Measurements from ENCODE around the gene MLST8. TPM values are rescaled to one million over a fixed set of nuclear protein-coding genes. Genes with fewer than 3 reads are reported as not detected.

Gene MLST8
- total RNA-seq, 1 experiment from 2014 or later = 58.7 TPM

DNA sequence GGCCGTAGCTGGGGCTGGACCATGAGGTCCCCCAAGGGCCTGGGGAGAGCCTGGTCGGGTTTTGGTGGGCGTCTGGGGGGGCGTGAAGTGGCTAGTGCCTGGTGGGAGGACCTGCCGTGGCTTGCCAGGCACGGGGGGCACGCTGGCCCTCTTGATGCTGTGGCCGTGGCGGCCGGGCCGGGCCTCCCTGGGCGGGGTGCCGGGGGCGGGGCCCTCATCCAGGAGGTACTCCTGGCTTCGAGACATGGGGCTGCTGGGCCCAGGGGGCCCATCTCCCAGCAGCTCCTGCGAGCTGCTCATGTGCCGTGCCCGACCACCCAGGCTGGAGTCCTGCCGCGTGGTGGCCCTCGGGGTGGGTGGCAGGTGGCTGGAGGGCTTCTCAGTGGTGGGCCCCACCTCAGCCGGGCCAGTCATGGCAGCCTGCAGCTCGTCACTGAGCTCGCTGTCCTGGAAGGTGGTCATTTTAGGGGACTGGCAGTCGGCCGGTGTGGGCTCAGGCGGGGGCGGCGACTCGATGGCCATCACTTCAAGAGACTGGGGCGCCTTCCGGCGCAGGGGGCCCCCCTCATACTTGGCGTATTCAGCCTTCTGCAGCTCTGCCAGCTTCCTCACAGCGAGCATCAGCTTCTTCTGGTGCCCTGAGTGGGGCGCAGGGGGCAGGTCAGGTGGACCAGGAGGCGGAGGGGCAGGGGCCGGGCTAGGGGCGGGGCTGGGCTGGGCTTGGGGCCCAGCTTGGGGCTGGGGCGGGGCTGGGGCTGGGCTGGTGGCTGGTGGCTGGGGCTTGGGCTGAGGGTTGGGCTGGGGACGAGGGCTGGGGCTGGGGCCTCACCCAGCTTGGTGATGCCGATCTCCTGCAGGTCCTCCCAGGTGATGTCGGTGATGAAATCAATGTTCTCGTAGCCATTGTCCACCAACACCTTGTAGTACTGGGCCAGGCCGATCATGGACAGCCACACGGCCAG is 24.0 kb upstream of the MLST8 start:
- RAD21 ChIA-PET (ENCODE audit: low non-redundant PET in 1 of 2, low total read pairs in 2 of 2, uncharacterized antibody in 2 of 2, unreplicated experiment in 2 of 2) = no interaction called here
- BruUV-seq (replicated peaks) = no TSS peak
- H3K9me3 ChIP-seq (ENCODE audit: control insufficient read depth in 1 of 2, insufficient read depth in 1 of 2, low read depth in 1 of 2, low read length in 2 of 2) = no peaks in the 10 kb centered on the region
- H3K27me3 ChIP-seq (ENCODE audit: insufficient read depth, low read length) = no peaks in the 10 kb centered on the region
- H3K4me2 ChIP-seq (ENCODE audit: low read length) = no peak overlapping the region
- no peak overlapping the region for H2AFZ ChIP-seq (ENCODE audit: low read depth, low read length, poor library complexity, severe bottlenecking)
- H3K27ac ChIP-seq (ENCODE audit: low read depth, low read length) = no peak overlapping the region
- no peaks in the 10 kb centered on the region for H3K9me2 ChIP-seq (ENCODE audit: insufficient read depth)
- TF ChIP-seq SIN3A (IDR thresholded peaks at IDR 0.05; ENCODE audit: low read depth) (no peak), ZFX (IDR thresholded peaks at IDR 0.05) (no peak), CEBPB (IDR thresholded peaks at IDR 0.05; ENCODE audit: low read depth) (no peak), SRF (IDR thresholded peaks at IDR 0.05; ENCODE audit: low read depth) (no peak), EZH2phosphoT487 (IDR thresholded peaks at IDR 0.05; ENCODE audit: borderline replicate concordance) (no peak), RAD21 (IDR thresholded peaks at IDR 0.05; ENCODE audit: low read depth) (no peak), FOSL1 (IDR thresholded peaks at IDR 0.05; ENCODE audit: low read depth) (no peak), CBX3 (IDR thresholded peaks at IDR 0.05; ENCODE audit: low read depth) (no peak)
- TF ChIP-seq, protein P1, sequence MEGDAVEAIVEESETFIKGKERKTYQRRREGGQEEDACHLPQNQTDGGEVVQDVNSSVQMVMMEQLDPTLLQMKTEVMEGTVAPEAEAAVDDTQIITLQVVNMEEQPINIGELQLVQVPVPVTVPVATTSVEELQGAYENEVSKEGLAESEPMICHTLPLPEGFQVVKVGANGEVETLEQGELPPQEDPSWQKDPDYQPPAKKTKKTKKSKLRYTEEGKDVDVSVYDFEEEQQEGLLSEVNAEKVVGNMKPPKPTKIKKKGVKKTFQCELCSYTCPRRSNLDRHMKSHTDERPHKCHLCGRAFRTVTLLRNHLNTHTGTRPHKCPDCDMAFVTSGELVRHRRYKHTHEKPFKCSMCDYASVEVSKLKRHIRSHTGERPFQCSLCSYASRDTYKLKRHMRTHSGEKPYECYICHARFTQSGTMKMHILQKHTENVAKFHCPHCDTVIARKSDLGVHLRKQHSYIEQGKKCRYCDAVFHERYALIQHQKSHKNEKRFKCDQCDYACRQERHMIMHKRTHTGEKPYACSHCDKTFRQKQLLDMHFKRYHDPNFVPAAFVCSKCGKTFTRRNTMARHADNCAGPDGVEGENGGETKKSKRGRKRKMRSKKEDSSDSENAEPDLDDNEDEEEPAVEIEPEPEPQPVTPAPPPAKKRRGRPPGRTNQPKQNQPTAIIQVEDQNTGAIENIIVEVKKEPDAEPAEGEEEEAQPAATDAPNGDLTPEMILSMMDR (IDR thresholded peaks at IDR 0.05 in 2 of 3, conservative IDR thresholded peaks at IDR 0.05 in 1 of 3; ENCODE audit: borderline replicate concordance in 1 of 3, insufficient read depth in 1 of 3, low read depth in 2 of 3, low read length in 2 of 3) = no peak
- TF ChIP-seq, protein P2, sequence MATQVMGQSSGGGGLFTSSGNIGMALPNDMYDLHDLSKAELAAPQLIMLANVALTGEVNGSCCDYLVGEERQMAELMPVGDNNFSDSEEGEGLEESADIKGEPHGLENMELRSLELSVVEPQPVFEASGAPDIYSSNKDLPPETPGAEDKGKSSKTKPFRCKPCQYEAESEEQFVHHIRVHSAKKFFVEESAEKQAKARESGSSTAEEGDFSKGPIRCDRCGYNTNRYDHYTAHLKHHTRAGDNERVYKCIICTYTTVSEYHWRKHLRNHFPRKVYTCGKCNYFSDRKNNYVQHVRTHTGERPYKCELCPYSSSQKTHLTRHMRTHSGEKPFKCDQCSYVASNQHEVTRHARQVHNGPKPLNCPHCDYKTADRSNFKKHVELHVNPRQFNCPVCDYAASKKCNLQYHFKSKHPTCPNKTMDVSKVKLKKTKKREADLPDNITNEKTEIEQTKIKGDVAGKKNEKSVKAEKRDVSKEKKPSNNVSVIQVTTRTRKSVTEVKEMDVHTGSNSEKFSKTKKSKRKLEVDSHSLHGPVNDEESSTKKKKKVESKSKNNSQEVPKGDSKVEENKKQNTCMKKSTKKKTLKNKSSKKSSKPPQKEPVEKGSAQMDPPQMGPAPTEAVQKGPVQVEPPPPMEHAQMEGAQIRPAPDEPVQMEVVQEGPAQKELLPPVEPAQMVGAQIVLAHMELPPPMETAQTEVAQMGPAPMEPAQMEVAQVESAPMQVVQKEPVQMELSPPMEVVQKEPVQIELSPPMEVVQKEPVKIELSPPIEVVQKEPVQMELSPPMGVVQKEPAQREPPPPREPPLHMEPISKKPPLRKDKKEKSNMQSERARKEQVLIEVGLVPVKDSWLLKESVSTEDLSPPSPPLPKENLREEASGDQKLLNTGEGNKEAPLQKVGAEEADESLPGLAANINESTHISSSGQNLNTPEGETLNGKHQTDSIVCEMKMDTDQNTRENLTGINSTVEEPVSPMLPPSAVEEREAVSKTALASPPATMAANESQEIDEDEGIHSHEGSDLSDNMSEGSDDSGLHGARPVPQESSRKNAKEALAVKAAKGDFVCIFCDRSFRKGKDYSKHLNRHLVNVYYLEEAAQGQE (IDR thresholded peaks at IDR 0.05; ENCODE audit: low read depth) = no peak
- TF ChIP-seq, protein P3, sequence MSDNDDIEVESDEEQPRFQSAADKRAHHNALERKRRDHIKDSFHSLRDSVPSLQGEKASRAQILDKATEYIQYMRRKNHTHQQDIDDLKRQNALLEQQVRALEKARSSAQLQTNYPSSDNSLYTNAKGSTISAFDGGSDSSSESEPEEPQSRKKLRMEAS (IDR thresholded peaks at IDR 0.05) = no peak
- H3K9ac ChIP-seq (ENCODE audit: low read length) = no peak overlapping the region
- POLR2A ChIA-PET = interaction anchor here (1.3 kb wide), 1 partner anchor 34 kb away, joined by 4 read pairs; the partner anchor contains the start of gene PGP
- CTCF ChIA-PET = no interaction called here
- peaks cover 0 to 5% of the 10 kb centered on the region in 2 experiments; a peak in 1 of 4 replicates for H3K4me1 ChIP-seq (ENCODE audit: control insufficient read depth in 1 of 2, insufficient read depth in 2 of 2, low read length in 2 of 2)
- H3K36me3 ChIP-seq (ENCODE audit: control insufficient read depth in 1 of 2, insufficient read depth in 2 of 2, low read length in 2 of 2) = no peaks in the 10 kb centered on the region; a peak in 2 of 4 replicates
- ATAC-seq (no peak), DNase-seq (ENCODE audit: low read depth, low spot score) (no peak)
- H4K20me1 ChIP-seq (ENCODE audit: insufficient read depth) = no peaks in the 10 kb centered on the region
- H3K4me3 ChIP-seq (replicated peaks in 1 of 2; ENCODE audit: low read depth in 1 of 2, low read length in 2 of 2) = no peak overlapping the region
- intact Hi-C loops (cut with micrococcal nuclease) = no loop called here
- H3K79me2 ChIP-seq (ENCODE audit: insufficient read depth, low read length) = no peaks in the 10 kb centered on the region
